Head of caudate nucleus (tissue), 42 donors: ENCODE results near the gene TPX2.

Experiments used
- DNase-seq, 42 donors: peaks; one replicate each; pipeline versions ENCODE4 v3.0.0 to v3.0.0-alpha.2; 2020 to 2021; ENCODE audit warnings: mixed read lengths in 7 of 42
- intact Hi-C: fragments of 100-400 bp; cut with DNase I; formaldehyde crosslinking; loops from one replicate; pipeline ENCODE4 v1.15.0; 2022

Gene TPX2

GRCh38 chr20:31747640-31748039, 8.6 kb downstream of the TPX2 start:
- intact Hi-C loops = no loop called here
- DNase-seq = no peak

- intact Hi-C loops = no loop called here
- no peak for DNase-seq
Observed at GRCh38 chr20:31749223-31749622, 10.1 kb downstream of the TPX2 start.

GRCh38 chr20:31751126-31751525, 12.0 kb downstream of the TPX2 start:
- no peak for DNase-seq
- intact Hi-C loops = no loop called here

GRCh38 chr20:31757254-31757653, 18.2 kb downstream of the TPX2 start:
- DNase-seq = no peak

GRCh38 chr20:31758521-31758920, 19.4 kb downstream of the TPX2 start:
- intact Hi-C loops = no loop called here

More at GRCh38 chr20:31757254-31757653, 18.2 kb downstream of the TPX2 start:
- intact Hi-C loops = no loop called here

GRCh38 chr20:31758991-31759390, 19.9 kb downstream of the TPX2 start:
- intact Hi-C loops = no loop called here
- DNase-seq = no peak

More at GRCh38 chr20:31758521-31758920, 19.4 kb downstream of the TPX2 start:
- no peak for DNase-seq

- intact Hi-C loops = no loop called here
- DNase-seq = no peak
Observed at GRCh38 chr20:31759836-31760518, 20.9 kb downstream of the TPX2 start.

- DNase-seq = no peak
- intact Hi-C loops = no loop called here
Observed at GRCh38 chr20:31760519-31761240, 21.6 kb downstream of the TPX2 start.

- no peak for DNase-seq
- intact Hi-C loops = no loop called here
Observed at GRCh38 chr20:31764641-31765305, 25.7 kb downstream of the TPX2 start.

GRCh38 chr20:31767805-31768204, 28.7 kb downstream of the TPX2 start:
- no peak for DNase-seq
- intact Hi-C loops = no loop called here

- DNase-seq = no peak
- intact Hi-C loops = no loop called here
Observed at GRCh38 chr20:31769681-31770080, 30.6 kb downstream of the TPX2 start.

- DNase-seq = no peak
- intact Hi-C loops = no loop called here
Observed at GRCh38 chr20:31770243-31770642, 31.2 kb downstream of the TPX2 start.

- intact Hi-C loops = no loop called here
- DNase-seq = no peak
Observed at GRCh38 chr20:31774408-31774807, 35.3 kb downstream of the TPX2 start.

GRCh38 chr20:31780839-31781238, 41.7 kb downstream of the TPX2 start:
- no peak for DNase-seq
- intact Hi-C loops = no loop called here

- DNase-seq = no peak
- intact Hi-C loops = no loop called here
Observed at GRCh38 chr20:31781945-31782344, 42.9 kb downstream of the TPX2 start.

- no peak for DNase-seq
Observed at GRCh38 chr20:31784354-31785044, 45.4 kb downstream of the TPX2 start.

GRCh38 chr20:31785089-31785488, 46.0 kb downstream of the TPX2 start:
- intact Hi-C loops = no loop called here

More at GRCh38 chr20:31784354-31785044, 45.4 kb downstream of the TPX2 start:
- intact Hi-C loops = no loop called here

GRCh38 chr20:31788578-31788977, 49.5 kb downstream of the TPX2 start:
- intact Hi-C loops = no loop called here
- DNase-seq = no peak

More at GRCh38 chr20:31785089-31785488, 46.0 kb downstream of the TPX2 start:
- no peak for DNase-seq

GRCh38 chr20:31790401-31790800, 51.3 kb downstream of the TPX2 start:
- DNase-seq = no peak
- intact Hi-C loops = no loop called here

- DNase-seq = no peak
- intact Hi-C loops = no loop called here
Observed at GRCh38 chr20:31797364-31797763, 58.3 kb downstream of the TPX2 start.
